ENCODE results near the gene KATNIP. TPM values are rescaled to one million over a fixed set of nuclear protein-coding genes. Genes with fewer than 3 reads are reported as not detected.

The KATNIP gene
- total RNA-seq, 1 donor from 2014 or later: 22.9 TPM

DNA sequence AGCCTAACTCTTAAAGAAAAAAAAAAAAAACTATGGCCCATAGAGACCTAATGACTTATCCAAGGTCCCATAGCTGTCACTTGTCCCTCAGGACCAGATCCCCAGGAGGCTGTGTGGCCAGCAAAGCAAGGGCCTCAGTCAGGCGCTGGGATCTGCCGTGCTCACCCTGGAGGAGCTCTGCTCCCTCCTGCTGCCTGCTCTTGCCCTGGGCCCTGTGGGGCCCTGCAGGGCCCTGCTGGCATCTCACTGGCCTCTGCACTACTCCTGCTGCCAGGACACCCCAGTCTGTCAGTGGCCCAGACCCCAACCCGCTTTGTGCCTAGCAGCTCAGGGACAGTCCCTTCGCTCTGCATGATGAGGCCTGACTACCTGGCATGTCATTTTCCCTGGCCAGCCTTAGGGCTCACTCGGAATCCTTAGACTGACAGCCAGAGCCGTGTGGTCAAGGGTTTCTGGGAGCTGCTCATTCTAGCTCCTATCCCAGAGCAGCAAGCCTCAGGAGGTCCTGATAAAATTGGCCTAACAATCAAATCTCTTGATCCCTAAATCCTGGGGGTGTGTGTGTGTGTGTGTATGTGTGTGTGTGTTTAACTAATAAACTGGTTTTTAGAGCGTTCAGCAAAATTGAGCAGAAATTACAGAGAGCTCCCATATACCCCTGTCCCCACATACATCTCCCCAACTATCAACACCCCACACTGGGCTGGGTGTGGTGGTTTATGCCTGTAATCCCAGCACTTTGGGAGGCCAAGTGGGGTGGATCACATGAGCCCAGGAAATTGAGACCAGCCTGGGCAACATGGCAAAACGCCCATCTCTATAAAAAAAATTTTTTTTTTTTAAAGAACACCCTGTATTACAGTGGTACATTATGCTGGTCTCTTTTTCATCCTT is 21.7 kb downstream of the KATNIP start:
- no peak overlapping the region for H3K27ac Mint-ChIP-seq (ENCODE audit: unreplicated experiment)
- H3K9me3 Mint-ChIP-seq (ENCODE audit: unreplicated experiment): no peaks in the 10 kb centered on the region
- H3K4me3 Mint-ChIP-seq (ENCODE audit: unreplicated experiment): no peak overlapping the region
- no peaks in the 10 kb centered on the region for H3K36me3 Mint-ChIP-seq (ENCODE audit: unreplicated experiment)
- DNase-seq: no peak
- TF ChIP-seq, protein P1, sequence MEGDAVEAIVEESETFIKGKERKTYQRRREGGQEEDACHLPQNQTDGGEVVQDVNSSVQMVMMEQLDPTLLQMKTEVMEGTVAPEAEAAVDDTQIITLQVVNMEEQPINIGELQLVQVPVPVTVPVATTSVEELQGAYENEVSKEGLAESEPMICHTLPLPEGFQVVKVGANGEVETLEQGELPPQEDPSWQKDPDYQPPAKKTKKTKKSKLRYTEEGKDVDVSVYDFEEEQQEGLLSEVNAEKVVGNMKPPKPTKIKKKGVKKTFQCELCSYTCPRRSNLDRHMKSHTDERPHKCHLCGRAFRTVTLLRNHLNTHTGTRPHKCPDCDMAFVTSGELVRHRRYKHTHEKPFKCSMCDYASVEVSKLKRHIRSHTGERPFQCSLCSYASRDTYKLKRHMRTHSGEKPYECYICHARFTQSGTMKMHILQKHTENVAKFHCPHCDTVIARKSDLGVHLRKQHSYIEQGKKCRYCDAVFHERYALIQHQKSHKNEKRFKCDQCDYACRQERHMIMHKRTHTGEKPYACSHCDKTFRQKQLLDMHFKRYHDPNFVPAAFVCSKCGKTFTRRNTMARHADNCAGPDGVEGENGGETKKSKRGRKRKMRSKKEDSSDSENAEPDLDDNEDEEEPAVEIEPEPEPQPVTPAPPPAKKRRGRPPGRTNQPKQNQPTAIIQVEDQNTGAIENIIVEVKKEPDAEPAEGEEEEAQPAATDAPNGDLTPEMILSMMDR (IDR thresholded peaks at IDR 0.05; ENCODE audit: partially characterized antibody, unreplicated experiment): no peak
- H3K4me1 Mint-ChIP-seq (ENCODE audit: low read depth, unreplicated experiment): peaks cover 7% of the 10 kb centered on the region
- peaks cover 2% of the 10 kb centered on the region for H3K27me3 Mint-ChIP-seq (ENCODE audit: unreplicated experiment)

DNA sequence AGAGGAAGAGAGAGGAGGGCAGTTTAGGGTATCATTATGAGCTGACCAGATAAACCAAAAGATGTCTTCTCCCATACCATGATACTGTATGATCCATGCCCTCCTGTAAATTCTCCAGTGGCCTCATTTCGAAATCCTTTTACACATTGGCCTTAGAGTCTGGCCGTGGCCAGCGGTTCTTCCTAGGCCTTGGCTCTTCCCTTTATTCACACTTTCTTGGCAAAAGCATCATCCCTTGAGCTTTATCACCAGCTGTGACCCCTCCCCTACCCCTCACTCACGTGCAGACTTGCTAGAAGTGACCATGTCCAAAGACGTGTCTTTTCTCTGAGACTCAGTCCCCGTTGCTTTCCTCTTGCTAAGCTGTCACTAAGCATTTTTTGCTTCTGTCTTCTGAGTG is 22.8 kb downstream of the KATNIP start:
- Mint-ChIP-seq H3K27ac (ENCODE audit: unreplicated experiment) (no peak overlapping the region), H3K9me3 (ENCODE audit: unreplicated experiment) (no peaks in the 10 kb centered on the region), H3K4me3 (ENCODE audit: unreplicated experiment) (no peak overlapping the region), H3K36me3 (ENCODE audit: unreplicated experiment) (no peaks in the 10 kb centered on the region), H3K4me1 (ENCODE audit: low read depth, unreplicated experiment) (peaks cover 7% of the 10 kb centered on the region), H3K27me3 (ENCODE audit: unreplicated experiment) (peaks cover 2% of the 10 kb centered on the region)
- no peak for DNase-seq
- TF ChIP-seq, protein P1 (IDR thresholded peaks at IDR 0.05; ENCODE audit: partially characterized antibody, unreplicated experiment): no peak

DNA sequence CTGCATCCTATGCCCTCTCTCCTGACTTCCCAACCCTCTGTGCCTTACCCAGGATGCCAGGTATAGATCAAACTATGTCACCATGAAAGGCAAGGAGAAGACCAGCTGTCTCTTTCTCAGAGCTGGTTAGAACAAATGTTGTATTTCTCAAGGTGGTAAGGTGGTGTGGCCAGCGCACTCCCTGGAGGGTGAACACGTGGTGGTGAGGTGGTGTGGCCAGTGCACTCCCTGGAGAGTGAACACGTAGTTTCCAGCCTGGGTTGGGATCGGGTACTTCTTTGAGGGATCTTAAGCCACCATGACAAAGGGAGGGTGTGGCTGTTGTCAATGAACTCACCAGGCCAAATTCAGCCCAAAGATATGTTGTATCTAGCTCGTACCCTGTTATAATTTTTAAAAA is 26.8 kb downstream of the KATNIP start:
- H3K4me3 Mint-ChIP-seq (ENCODE audit: unreplicated experiment): no peak overlapping the region
- H3K27ac Mint-ChIP-seq (ENCODE audit: unreplicated experiment): no peak overlapping the region
- H3K27me3 Mint-ChIP-seq (ENCODE audit: unreplicated experiment): peaks cover 2% of the 10 kb centered on the region
- no peak for DNase-seq
- H3K9me3 Mint-ChIP-seq (ENCODE audit: unreplicated experiment): peaks cover 1% of the 10 kb centered on the region
- no peaks in the 10 kb centered on the region for H3K36me3 Mint-ChIP-seq (ENCODE audit: unreplicated experiment)
- TF ChIP-seq, protein P1 (IDR thresholded peaks at IDR 0.05; ENCODE audit: partially characterized antibody, unreplicated experiment): no peak
- peaks cover 11% of the 10 kb centered on the region for H3K4me1 Mint-ChIP-seq (ENCODE audit: low read depth, unreplicated experiment)

DNA sequence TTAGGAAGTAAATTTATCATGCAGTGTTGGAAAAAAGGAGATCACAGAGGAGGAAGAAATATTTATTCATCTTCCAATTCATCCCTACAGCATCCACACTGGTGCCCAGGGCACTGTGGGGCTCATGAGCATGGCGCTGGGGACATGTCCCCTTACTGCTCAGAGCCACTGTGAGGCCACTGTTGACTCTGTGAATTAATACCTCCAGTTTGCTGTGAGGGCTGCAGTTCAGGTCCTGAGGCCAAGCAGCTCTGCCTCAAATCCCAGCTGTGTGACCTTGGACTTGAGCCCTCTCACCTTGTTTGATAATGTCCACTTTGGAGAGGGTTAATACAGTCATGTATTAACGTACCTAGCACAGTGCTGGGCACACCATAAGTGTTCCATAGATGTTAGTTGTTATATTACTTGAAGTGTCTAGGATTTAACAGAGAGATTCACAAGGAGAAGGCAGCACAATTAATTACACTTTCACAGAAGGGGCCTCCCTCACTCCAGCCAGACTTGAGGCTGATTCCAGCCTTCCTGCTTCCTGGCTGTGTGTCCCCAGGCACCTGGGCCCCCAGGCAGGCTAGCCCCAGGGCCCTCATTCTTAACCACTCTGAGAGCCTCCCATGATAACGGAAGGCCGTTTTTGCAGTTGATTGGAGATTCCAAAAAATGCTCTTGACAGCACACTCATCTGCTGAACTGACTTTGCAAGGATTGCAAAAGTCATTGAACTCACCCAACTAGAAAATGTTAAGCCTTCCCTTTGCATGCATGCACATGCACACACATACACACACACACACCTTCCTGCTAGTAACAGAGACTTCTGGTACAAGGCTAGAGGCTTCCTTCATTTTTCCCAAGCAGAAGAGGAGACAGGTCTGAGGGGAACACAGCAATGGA is 29.4 kb downstream of the KATNIP start:
- Mint-ChIP-seq H3K27me3 (ENCODE audit: unreplicated experiment) (no peaks in the 10 kb centered on the region), H3K4me1 (ENCODE audit: low read depth, unreplicated experiment) (peaks cover 5% of the 10 kb centered on the region), H3K9me3 (ENCODE audit: unreplicated experiment) (peaks cover 1% of the 10 kb centered on the region), H3K36me3 (ENCODE audit: unreplicated experiment) (no peaks in the 10 kb centered on the region), H3K4me3 (ENCODE audit: unreplicated experiment) (no peak overlapping the region), H3K27ac (ENCODE audit: unreplicated experiment) (no peak overlapping the region)
- TF ChIP-seq, protein P1 (IDR thresholded peaks at IDR 0.05; ENCODE audit: partially characterized antibody, unreplicated experiment): no peak
- DNase-seq: no peak

Data from glutamatergic neuron (in vitro differentiated cells).